Endothelial cell of umbilical vein (primary cell): ENCODE results near the gene SPTSSB. TPM values are rescaled to one million over a fixed set of nuclear protein-coding genes. Genes with fewer than 3 reads are reported as not detected.

Source experiments
- BruUV-seq: library from RNA; stranded (reverse); fragments of 400-500 nt; replicated peaks from 2 replicates; lab custom pipeline; 2021; lab: Mats Ljungman, UMichigan
- CTCF ChIA-PET: fragments of 300-600, 350-600 bp; sonication (Branson Sonifier 250); formaldehyde crosslinking; loops from one replicate; lab custom pipeline; 2021; ENCODE audit warnings: antibody characterized with exemption, inconsistent platforms; lab: Charles Lee
- POLR2A ChIA-PET: fragments of 300-600, 350-600 bp; sonication (Branson Sonifier 250); formaldehyde crosslinking; loops from one replicate; lab custom pipeline; 2021; ENCODE audit warnings: antibody characterized with exemption, inconsistent platforms; lab: Charles Lee
- DNase-seq: peaks from one replicate; pipeline ENCODE4 v3.0.0-alpha.2; 2011; ENCODE audit warnings: low read depth, low spot score
- FAIRE-seq: peaks from 2 replicates; lab custom pipeline; 2011; peaks lifted over from hg19 to GRCh38; lab: Jason Lieb, UNC
- H2AFZ ChIP-seq: 2 replicates; pipeline ENCODE4 v1.6.0; 2012; ENCODE audit warnings: low read depth, low read length, control low read depth, inconsistent platforms
- H3K27ac ChIP-seq: 2 replicates; pipeline ENCODE4 v1.5.1; 2011; ENCODE audit warnings: low read depth, mild to moderate bottlenecking, control low read depth, low read length, moderate library complexity; ENCODE audit not compliant: insufficient read depth
- H3K27me3 ChIP-seq, 2 experiments: 2 replicates each; pipeline versions ENCODE4 v1.6.0 to v1.6.1; 2011; ENCODE audit warnings: low read length in 2 of 2, mixed read lengths in 1 of 2; ENCODE audit not compliant: control insufficient read depth in 2 of 2, insufficient read depth in 2 of 2
- H3K36me3 ChIP-seq, 2 experiments: 2 replicates in 1 of 2; 3 replicates in 1 of 2; pipeline ENCODE4 v1.5.1; 2011; ENCODE audit warnings: low read length in 2 of 2, mild to moderate bottlenecking in 1 of 2, moderate library complexity in 1 of 2; ENCODE audit not compliant: control insufficient read depth in 2 of 2, insufficient read depth in 2 of 2; ENCODE audit errors: extremely low read depth in 1 of 2
- H3K4me1 ChIP-seq: 3 replicates; pipeline ENCODE4 v1.5.1; 2011; ENCODE audit warnings: mild to moderate bottlenecking, low read length; ENCODE audit not compliant: control insufficient read depth, insufficient read depth; ENCODE audit errors: extremely low read depth
- H3K4me2 ChIP-seq: 2 replicates; pipeline ENCODE4 v1.6.1; 2011; ENCODE audit warnings: low read length, control low read depth, mixed read lengths; ENCODE audit not compliant: insufficient read depth
- H3K4me3 ChIP-seq, 3 experiments: fragments of 200-600 bp in 1 of 3; sonication (generic), shearing (Covaris generic) in 1 of 3; replicated peaks in 1 of 3; 2 replicates each; pipeline ENCODE4 v1.5.1; 2011 to 2016; ENCODE audit warnings: control low read depth in 3 of 3, low read length in 3 of 3, mild to moderate bottlenecking in 2 of 3, inconsistent platforms in 1 of 3, low read depth in 1 of 3, moderate library complexity in 1 of 3; ENCODE audit not compliant: insufficient read depth in 1 of 3
- H3K79me2 ChIP-seq: 2 replicates; pipeline ENCODE4 v1.6.0; 2012; ENCODE audit warnings: low read length, inconsistent platforms; ENCODE audit not compliant: control insufficient read depth, insufficient read depth
- H3K9ac ChIP-seq: replicated peaks from 2 replicates; pipeline ENCODE3; 2011; ENCODE audit warnings: low read length, control low read depth; ENCODE audit not compliant: insufficient read depth; ENCODE audit errors: extremely low read depth
- H3K9me1 ChIP-seq: replicated peaks from 3 replicates; pipeline ENCODE4 v1.6.0; 2011; ENCODE audit warnings: mild to moderate bottlenecking, low read length; ENCODE audit not compliant: control insufficient read depth, insufficient read depth; ENCODE audit errors: extremely low read depth
- H3K9me3 ChIP-seq: replicated peaks from 2 replicates; pipeline ENCODE4 v1.5.1; 2012; ENCODE audit warnings: low read length, inconsistent platforms; ENCODE audit not compliant: control insufficient read depth, insufficient read depth
- H4K20me1 ChIP-seq: replicated peaks from 2 replicates; pipeline ENCODE3; 2011; ENCODE audit warnings: mild to moderate bottlenecking, low read length; ENCODE audit not compliant: control insufficient read depth, insufficient read depth; ENCODE audit errors: extremely low read depth
- CTCF ChIP-seq, 2 donors: IDR thresholded peaks; 1 replicate in 1 of 2; 2 replicates in 1 of 2; pipeline ENCODE4 v1.5.1; 2011; ENCODE audit warnings: low read length in 2 of 2, mild to moderate bottlenecking in 2 of 2, moderate library complexity in 2 of 2, control low read depth in 1 of 2, inconsistent platforms in 1 of 2, low read depth in 1 of 2; ENCODE audit not compliant: insufficient read depth in 1 of 2; ENCODE audit errors: extremely low read depth in 1 of 2
- EZH2 ChIP-seq: IDR thresholded peaks from 2 replicates; pipeline ENCODE4 v1.6.1; 2012; ENCODE audit warnings: borderline replicate concordance, low read depth, mild to moderate bottlenecking, moderate library complexity, low read length, inconsistent platforms; ENCODE audit not compliant: severe bottlenecking
- FOS ChIP-seq: IDR thresholded peaks from 2 replicates; pipeline ENCODE4 v1.6.1; 2011; ENCODE audit warnings: mild to moderate bottlenecking, low read length, moderate library complexity, borderline replicate concordance; ENCODE audit not compliant: insufficient read depth
- GATA2 ChIP-seq: IDR thresholded peaks from 2 replicates; pipeline ENCODE4 v1.7.0; 2011; ENCODE audit warnings: low read depth, mild to moderate bottlenecking, moderate library complexity, mixed read lengths, low read length; ENCODE audit not compliant: insufficient read length, insufficient read depth
- JUN ChIP-seq: IDR thresholded peaks from 2 replicates; pipeline ENCODE4 v1.6.1; 2011; ENCODE audit warnings: borderline replicate concordance, low read depth; ENCODE audit not compliant: insufficient read length, insufficient read depth
- MYC ChIP-seq: IDR thresholded peaks from one replicate; pipeline ENCODE4 v1.6.1; 2011; ENCODE audit warnings: mild to moderate bottlenecking, low read depth, low read length
- POLR2A ChIP-seq: IDR thresholded peaks from 2 replicates; pipeline ENCODE4 v1.6.1; 2012; ENCODE audit warnings: low read depth, mild to moderate bottlenecking, control low read depth, low read length
- POLR2AphosphoS5 ChIP-seq: IDR thresholded peaks from 2 replicates; pipeline ENCODE4 v1.6.1; 2012; ENCODE audit warnings: low read depth, mild to moderate bottlenecking, control low read depth, low read length, moderate library complexity; ENCODE audit not compliant: insufficient read depth
- dilution Hi-C: fragments of 300-500 bp; cut with MboI; formaldehyde crosslinking; loops from one replicate; pipeline ENCODE4 v1.15.0; 2019; ENCODE audit warnings: low sequenced_read_pairs; ENCODE audit not compliant: extremely low pct_ligation_motif_present
- intact Hi-C: fragments of 100-400 bp; cut with micrococcal nuclease; formaldehyde crosslinking; loops from one replicate; pipeline ENCODE4 v1.10.0; 2022
- polyA plus RNA-seq, 4 experiments: library from polyadenylated mRNA; depleted of rRNA in 3 of 4; stranded (reverse) in 3 of 4; unstranded in 1 of 4; fragments of >200 nt; gene quantifications; 2 replicates each; pipeline versions ENCODE4 v1.2.1 to v1.2.3, GENCODE V29; 2011 to 2012; ENCODE audit warnings: missing spikeins in 1 of 4
- total RNA-seq: library from RNA; stranded (reverse); gene quantifications from 2 replicates; pipeline ENCODE4 v1.2.3, GENCODE V29; 2021
- TF ChIP-seq, protein P1 (sequence below): IDR thresholded peaks from 2 replicates; pipeline ENCODE4 v1.6.1; 2011; ENCODE audit not compliant: insufficient read depth, insufficient read length

SPTSSB gene
- total and polyA plus RNA-seq, 2 donors (not counting 3 experiments of a cell fraction or from before 2014, with no cell fraction given) = not detected

DNA sequence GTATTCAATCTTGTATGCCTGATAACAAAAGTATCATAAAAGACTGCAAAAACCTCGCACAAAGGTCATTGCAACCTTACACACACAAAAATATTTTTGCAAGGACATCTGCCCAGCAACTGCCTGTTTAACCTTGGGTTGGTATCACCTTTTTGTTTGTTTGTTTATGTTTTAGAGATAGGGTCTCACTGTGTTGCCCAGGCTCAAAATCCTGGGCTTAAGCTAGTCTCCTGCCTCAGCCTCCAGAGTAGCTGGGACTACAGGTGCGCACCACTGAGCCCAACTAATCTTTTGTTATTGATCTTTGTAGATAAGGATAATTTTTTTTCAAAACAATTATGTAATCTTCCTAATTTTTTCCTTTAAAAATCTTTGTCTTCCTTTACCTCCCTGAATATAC lies 54.2 kb downstream of the SPTSSB start:
- Histone ChIP-seq H3K4me3 (no peak overlapping the region), H4K20me1 (no peaks in the 10 kb centered on the region), H2AFZ (no peak overlapping the region), H3K9me3 (no peaks in the 10 kb centered on the region), H3K27me3 (no peaks in the 10 kb centered on the region), H3K36me3 (no peaks in the 10 kb centered on the region), H3K9me1 (no peaks in the 10 kb centered on the region), H3K4me1 (peaks cover 23% of the 10 kb centered on the region), H3K4me2 (no peak overlapping the region), H3K79me2 (no peaks in the 10 kb centered on the region), H3K9ac (no peak overlapping the region), H3K27ac (peak overlapping the region; percentile 84)
- dilution Hi-C loops (no loop called here), intact Hi-C loops (loop anchor here (2.0 to 5.0 kb wide), 4 partner anchors 50 to 750 kb away; partner anchors contain the start of gene KPNA4)
- BruUV-seq = no TSS peak
- TF ChIP-seq EZH2 = no peak
- TF ChIP-seq, protein P1, sequence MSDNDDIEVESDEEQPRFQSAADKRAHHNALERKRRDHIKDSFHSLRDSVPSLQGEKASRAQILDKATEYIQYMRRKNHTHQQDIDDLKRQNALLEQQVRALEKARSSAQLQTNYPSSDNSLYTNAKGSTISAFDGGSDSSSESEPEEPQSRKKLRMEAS = no peak
- no peak for TF ChIP-seq JUN
- TF ChIP-seq POLR2A = no peak
- TF ChIP-seq GATA2 = no peak
- no peak for TF ChIP-seq CTCF (IDR thresholded peaks at IDR 0.05; ENCODE audit: extremely low read depth in 1 of 2, insufficient read depth in 1 of 2, low read depth in 1 of 2, low read length in 2 of 2)
- TF ChIP-seq POLR2AphosphoS5 = no peak
- TF ChIP-seq MYC = no peak
- no peak for TF ChIP-seq FOS
- POLR2A ChIA-PET = no interaction called here
- CTCF ChIA-PET = interaction anchor here (1.6 to 3.2 kb wide), 3 partner anchors 12 to 107 kb away, joined by 5 to 13 read pairs (median 5); partner anchors contain the start of gene SPTSSB
- FAIRE-seq (no peak), DNase-seq (no peak)
